NOMO-1 treated with DMSO at 0.1 percent for 48 hours (cell line): ENCODE results near the gene NDUFS6.
A peak's percentile ranks its signal among the peaks of the same experiment; 100 is the strongest.
"Not testable (repeated sequence)": the region's sequence is repeated elsewhere in the genome, so short reads cannot be mapped to it uniquely, and the experiment has no call there.

Source experiments
- DNase-seq: peaks from one replicate; lab custom pipeline; 2025; ENCODE audit not compliant: unreplicated experiment; lab: John Stamatoyannopoulos, UW

NDUFS6 gene

DNA sequence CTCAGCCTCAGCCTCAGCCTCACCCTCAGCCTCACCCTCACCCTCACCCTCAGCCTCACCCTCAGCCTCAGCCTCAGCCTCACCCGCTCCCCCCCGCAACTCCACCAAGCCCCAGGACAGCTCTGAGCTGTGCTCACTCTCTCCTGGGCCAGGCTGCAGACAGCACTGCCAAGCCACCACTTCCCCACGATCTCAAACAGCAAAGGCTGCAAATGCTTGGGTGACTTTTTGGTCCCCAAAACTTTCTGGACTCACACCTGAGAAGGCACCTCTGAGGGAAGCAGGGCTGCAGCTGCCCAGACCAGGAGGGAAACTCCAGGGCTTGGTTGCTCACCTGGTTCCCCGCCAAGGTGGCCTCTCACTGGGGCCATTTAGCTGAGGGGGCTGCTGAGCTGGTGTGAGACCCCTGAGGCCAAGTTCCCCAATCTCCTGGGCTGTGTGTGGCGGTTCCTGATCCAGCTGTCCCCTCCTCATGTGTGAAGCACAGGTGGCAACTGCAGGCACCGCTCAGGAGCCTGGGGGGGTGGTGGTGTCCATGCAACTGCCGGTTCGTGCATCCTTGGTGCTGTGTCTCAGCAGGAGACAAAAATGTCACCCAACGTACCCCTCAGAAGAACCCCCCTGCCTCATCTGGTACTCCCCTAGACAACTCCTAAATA lies 19.4 kb upstream of the NDUFS6 start:
- no peak for DNase-seq

DNA sequence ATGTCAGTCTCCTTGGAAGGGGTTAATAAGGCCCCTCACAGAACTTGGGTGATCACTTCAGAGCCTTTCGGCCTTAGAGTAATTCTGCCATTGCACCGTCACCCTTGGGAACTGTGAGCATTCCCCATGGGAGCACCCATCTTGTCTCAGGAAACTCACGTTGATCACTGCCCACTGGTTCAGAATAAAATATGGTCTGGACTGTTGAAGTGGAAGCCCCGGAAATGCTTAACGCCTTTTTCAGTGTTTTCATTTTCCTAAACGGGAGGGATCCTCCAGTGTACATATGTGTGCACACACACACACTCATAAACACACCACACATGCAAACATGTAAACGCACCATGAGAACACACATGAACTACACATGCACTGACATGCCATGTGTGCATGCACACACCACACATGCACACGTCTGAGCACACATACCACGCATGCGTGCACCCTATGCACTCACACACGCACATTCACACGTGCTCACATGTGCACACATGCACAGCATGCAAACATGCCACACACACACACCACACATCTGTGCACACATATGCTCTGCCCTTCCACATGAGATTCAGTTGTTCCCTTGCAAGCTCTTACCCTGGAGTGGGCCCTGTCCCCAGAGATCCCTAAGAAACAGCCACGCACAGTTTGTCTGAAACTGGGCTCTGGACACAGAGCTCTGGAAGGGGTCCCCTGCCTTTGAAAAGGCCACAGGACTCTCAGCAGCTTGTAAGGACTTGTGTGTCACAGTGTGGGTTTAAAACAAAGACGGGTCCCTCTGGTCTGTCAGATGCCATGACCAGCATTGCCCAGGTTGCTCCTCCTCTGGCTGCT lies 18.6 kb upstream of the NDUFS6 start:
- DNase-seq: no peak

DNA sequence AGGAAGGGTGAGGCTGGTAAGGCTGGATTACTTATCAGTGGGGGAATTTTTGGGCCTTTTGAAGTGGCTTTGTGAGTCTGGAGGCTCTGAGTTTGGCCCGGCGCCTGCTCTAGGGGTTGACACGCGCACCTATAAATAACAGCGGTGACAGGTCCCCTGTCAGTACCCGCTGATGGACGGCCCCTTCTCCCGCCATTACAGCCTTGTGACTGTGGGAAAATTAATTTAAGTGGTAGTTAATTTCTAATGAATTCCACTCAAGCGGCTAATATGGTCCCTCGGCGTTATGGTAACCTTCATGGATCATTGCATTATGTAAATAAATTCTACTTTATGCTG lies 18.0 kb upstream of the NDUFS6 start:
- no peak for DNase-seq

- DNase-seq: no peak
Measured at GRCh38 chr5:1784197-1785050, 16.8 kb upstream of the NDUFS6 start.

DNA sequence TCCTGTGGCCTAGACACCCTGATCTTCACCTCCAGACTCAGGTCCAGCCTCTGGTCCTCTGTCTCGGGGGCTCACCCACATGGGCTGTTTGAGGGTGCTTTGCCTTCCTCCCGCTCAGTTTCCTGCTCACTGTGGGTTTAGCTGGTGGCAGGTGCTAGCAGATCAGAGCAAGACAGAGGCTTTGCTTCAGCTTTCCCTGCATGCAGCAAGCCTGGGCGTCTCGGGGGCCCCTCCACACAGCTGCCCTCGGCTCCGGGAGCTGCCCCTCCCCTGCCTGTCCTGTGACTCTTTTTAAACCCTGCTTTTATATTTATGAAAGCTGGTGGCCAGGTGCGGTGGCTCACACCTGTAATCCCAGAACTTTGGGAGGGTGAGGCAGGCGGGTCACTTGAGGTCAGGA lies 16.1 kb upstream of the NDUFS6 start:
- DNase-seq: no peak

DNA sequence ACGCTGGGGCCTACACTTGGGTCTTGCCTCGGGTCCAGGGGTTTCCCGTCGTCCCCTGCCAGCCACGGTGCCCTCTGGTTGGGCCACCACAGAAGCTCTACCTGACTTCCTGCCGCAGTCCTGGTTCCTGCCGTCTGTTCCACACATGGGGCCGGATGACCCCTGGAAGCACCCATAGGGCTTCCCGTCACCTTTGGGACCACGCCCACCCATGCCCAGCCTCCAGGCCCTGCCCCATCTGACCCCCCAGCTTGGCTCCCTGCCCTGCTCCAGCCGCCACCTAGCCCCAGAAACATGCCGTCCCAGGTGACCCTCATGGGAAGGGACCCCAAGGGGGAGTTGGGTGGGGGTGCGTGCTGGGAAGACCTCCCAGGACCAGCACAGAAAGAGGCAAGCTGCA lies 15.2 kb upstream of the NDUFS6 start:
- DNase-seq: no peak

- no peak for DNase-seq
Measured at GRCh38 chr5:1786621-1787471, 14.4 kb upstream of the NDUFS6 start.

GRCh38 chr5:1787472-1788047 lies 13.6 kb upstream of the NDUFS6 start:
- DNase-seq: no peak

- DNase-seq: no peak
Measured at GRCh38 chr5:1788200-1788599, 13.0 kb upstream of the NDUFS6 start.

DNA sequence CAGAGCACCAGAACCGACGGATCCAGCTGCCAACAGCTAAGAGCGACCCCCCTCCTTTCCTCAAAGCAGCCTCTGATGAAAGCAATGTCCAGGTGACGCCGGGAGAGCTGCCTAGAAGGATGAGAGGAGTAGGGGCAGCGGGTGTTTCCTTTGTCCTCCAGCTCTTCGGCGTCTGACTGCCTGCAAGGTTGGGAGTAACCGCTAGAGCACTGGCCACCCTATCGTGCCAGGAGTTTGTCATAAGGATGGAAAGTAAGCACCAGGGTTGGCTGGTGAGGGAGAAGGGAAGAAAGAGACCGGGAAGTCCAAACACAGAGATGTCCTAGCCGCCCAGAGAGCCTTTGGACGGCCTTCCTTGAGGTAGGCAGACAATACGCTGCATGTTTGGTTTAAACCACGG lies 12.4 kb upstream of the NDUFS6 start:
- DNase-seq: no peak

DNA sequence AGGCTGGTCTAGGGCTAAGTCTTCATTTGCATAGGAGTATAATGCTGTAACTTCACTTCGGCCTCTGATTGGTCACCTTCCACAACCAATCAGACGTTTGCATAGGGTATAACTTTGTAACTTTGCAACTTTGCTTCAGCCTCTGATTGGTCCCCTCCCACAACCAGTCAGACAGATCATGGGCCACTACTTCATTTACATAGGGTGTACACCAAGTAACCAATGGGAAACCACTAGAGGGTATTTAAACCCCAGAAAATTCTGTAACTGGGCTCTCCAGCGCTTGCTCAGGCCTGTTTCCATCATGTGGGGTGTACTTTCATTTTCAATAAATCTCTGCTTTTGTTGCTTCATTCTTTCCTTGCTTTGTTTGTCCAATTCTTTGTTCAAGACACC lies 11.8 kb upstream of the NDUFS6 start:
- not testable (repeated sequence) for DNase-seq

GRCh38 chr5:1789834-1790471 lies 11.3 kb upstream of the NDUFS6 start:
- DNase-seq: no peak

- no peak for DNase-seq
Measured at GRCh38 chr5:1791176-1791575, 10.0 kb upstream of the NDUFS6 start.

- peak; percentile 77 for DNase-seq
Measured at GRCh38 chr5:1792842-1793266, 8.4 kb upstream of the NDUFS6 start.

DNA sequence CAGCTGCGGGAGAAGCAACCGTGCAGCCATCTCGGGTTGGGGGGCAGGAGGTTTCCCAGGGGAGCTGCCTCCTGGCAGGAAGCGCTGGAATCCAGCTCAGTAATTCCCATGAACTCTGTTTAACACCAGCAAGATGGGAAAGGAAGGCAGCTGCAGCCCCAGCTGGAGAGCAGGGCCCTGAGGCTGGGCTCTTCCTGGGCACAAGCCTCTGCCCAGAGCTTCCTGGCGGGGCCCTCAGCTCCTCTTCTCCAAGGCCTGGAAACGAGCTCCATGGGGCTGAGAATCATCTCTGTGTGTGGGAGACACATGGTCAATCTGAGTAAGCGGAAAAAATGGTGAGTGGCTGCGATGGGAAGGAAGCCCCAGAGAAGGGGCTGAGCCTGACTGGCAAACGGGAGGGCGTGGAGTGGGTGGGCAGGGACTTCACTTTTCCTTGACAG lies 7.9 kb upstream of the NDUFS6 start:
- DNase-seq: no peak

DNA sequence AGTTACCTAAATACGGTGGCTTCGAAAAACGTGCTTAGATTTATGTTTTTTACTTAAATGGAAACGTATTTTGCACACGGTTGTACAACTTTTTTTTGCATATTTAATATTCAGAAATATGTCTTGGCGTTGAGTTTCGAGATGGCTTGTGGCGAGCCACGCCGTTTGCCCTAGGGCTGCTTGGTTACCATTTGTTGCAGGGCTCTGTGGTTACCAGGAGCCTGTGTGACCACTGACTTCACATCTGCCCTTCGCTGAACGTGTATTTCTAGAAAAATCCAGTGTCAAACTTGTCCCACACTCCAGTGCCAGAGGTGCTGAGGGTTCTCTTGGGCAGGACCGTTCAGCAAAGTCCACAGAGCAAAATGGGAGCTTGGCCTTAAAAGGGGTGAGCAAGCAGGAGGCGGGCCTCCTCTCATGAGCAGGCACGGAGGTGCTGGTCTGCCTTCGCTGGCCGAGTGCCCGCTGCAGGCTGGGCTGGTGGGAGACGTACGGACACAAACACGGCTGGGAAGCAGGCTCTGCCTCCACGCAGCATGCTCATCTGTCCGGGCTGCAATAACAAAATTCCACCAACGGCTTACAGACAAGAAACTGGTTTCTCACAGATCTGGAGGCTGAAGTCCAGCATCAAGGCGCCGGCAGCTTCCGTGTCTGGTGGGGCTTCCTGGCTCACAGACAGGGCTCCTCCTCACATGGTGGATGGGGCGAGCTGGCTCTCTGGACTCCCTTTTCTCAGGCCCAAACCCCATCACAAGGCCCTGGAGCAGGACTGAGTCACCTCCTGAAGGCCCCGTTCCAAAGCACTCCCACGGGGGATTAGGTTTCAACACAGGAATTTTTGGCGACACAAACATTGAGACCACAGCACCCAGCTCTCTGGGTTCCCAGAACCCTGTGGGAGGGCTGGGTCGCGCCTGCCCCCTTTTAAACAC lies 7.0 kb upstream of the NDUFS6 start:
- DNase-seq: no peak

GRCh38 chr5:1794901-1795290 lies 6.3 kb upstream of the NDUFS6 start:
- no peak for DNase-seq

DNA sequence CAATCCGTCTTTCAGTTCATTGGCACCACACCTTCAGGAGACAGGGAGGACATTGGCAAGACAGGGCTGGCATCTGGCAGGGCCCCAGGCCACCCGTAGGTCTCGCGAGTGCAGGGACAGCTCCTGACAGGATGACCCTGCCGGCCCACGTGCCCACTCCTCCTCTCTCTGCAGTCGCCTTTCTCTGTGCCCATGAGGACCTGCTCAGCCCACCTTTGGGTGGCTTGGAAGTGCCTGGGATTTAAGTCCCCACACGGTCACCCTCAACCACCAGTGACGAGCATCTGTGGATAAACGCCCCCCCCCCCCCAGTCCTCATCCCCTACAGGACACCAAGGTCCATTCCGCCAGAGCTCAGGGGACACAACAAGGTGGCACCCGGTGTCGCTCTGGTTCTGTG lies 5.7 kb upstream of the NDUFS6 start:
- no peak for DNase-seq

DNA sequence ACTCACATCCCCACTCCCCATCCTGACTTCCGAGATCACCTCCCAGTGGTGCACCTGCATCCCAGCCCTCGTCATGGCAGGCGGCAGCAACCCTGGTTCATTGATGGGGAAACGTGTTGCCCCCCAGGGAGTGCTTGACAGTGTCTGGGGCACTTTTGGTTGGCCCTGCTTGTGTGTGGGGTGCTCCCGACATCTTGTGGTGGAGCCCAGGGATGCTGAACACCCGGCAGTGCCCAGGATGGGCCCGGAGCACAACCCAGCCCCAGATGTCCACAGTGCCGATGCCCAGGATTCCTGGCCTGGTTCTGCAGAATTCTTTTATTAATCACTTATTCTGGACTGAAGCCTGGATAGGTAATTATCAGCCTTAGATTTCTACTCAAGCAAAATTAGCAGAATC lies 5.3 kb upstream of the NDUFS6 start:
- no peak for DNase-seq
